Vagina (tissue), 2 donors: ENCODE data around the gene EME1. TPM values are rescaled to one million over a fixed set of nuclear protein-coding genes. Genes with fewer than 3 reads are reported as not detected.

Source experiments
- DNase-seq, 2 donors: peaks; one replicate each; pipeline ENCODE4 v3.0.0-alpha.2; 2017; ENCODE audit errors: extremely low spot score in 2 of 2
- H3K27ac ChIP-seq: fragments of 200-600 bp; sonication (generic); one replicate; pipeline ENCODE4 v1.5.1; 2019
- H3K27me3 ChIP-seq: fragments of 200-600 bp; sonication (generic); one replicate; pipeline ENCODE4 v1.5.1; 2019
- H3K36me3 ChIP-seq, 2 donors: fragments of 200-600 bp; sonication (generic); one replicate each; pipeline ENCODE4 v1.5.1; 2017 to 2019
- H3K4me1 ChIP-seq: fragments of 200-600 bp; sonication (generic); one replicate; pipeline ENCODE4 v1.5.1; 2019
- H3K4me3 ChIP-seq, 2 donors: fragments of 200-600 bp; sonication (generic); 1 replicate in 1 of 2; 2 replicates in 1 of 2; pipeline ENCODE4 v1.5.1; 2016 to 2019
- H3K9me3 ChIP-seq: fragments of 200-600 bp; sonication (generic); one replicate; pipeline ENCODE4 v1.5.1; 2019
- POLR2A ChIP-seq, 2 donors: fragments of 450-650 bp; IDR thresholded peaks; one replicate each; pipeline ENCODE4 v1.6.1; 2017; ENCODE audit warnings: antibody characterized with exemption in 2 of 2, mild to moderate bottlenecking in 2 of 2, moderate library complexity in 2 of 2
- POLR2AphosphoS5 ChIP-seq, 2 donors: sonication (generic); formaldehyde crosslinking; IDR thresholded peaks; one replicate each; pipeline ENCODE4 v1.9.0; 2017; ENCODE audit warnings: antibody characterized with exemption in 2 of 2, mild to moderate bottlenecking in 2 of 2, low read depth in 1 of 2; ENCODE audit not compliant: insufficient read depth in 1 of 2
- intact Hi-C: fragments of 100-400 bp; cut with DNase I; formaldehyde crosslinking; loops from one replicate; pipeline ENCODE4 v1.15.1; 2023
- total RNA-seq: library from RNA; depleted of rRNA; stranded (reverse); fragments of >200 nt; gene quantifications from one replicate; pipeline ENCODE4 v1.2.3, GENCODE V29; 2016
- TF ChIP-seq, protein P1 (sequence below), 3 experiments: fragments of 450-650 bp in 2 of 3; fragments of 200-600 bp in 1 of 3; sonication (generic) in 1 of 3; IDR thresholded peaks; one replicate each; pipeline ENCODE4 v1.5.1; 2017 to 2019; ENCODE audit warnings: antibody characterized with exemption in 3 of 3, mild to moderate bottlenecking in 2 of 3, moderate library complexity in 2 of 3

The EME1 gene
- total RNA-seq, 1 donor from 2014 or later = 2.9 TPM

DNA sequence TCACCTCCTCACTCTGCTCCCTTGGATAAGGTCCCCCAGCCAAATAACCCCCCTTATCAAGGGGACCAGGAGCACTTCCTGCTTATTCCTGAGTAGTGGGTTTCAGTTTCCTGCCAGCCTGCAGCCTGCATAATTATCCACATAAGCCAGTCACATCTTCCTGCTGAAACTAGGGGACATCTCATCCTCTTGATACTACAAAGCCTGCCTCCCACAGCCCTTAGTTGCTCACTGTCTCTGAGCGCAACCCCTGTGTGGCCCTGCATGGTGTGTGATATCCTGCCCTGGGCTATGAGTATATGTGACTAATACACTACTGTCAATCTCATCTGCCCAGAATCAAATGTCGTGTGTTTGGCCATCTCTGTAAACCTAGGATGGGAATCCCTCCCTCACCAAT lies 35.1 kb upstream of the EME1 start:
- TF ChIP-seq, protein P1, sequence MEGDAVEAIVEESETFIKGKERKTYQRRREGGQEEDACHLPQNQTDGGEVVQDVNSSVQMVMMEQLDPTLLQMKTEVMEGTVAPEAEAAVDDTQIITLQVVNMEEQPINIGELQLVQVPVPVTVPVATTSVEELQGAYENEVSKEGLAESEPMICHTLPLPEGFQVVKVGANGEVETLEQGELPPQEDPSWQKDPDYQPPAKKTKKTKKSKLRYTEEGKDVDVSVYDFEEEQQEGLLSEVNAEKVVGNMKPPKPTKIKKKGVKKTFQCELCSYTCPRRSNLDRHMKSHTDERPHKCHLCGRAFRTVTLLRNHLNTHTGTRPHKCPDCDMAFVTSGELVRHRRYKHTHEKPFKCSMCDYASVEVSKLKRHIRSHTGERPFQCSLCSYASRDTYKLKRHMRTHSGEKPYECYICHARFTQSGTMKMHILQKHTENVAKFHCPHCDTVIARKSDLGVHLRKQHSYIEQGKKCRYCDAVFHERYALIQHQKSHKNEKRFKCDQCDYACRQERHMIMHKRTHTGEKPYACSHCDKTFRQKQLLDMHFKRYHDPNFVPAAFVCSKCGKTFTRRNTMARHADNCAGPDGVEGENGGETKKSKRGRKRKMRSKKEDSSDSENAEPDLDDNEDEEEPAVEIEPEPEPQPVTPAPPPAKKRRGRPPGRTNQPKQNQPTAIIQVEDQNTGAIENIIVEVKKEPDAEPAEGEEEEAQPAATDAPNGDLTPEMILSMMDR (IDR thresholded peaks at IDR 0.05) = no peak
- TF ChIP-seq POLR2AphosphoS5 (IDR thresholded peaks at IDR 0.05; ENCODE audit: insufficient read depth in 1 of 2, low read depth in 1 of 2) = no peak
- TF ChIP-seq POLR2A (IDR thresholded peaks at IDR 0.05) = no peak
- Histone ChIP-seq H3K4me1 (no peaks in the 10 kb centered on the region), H3K9me3 (no peaks in the 10 kb centered on the region), H3K36me3 (no peaks in the 10 kb centered on the region), H3K4me3 (no peak overlapping the region), H3K27ac (no peak overlapping the region), H3K27me3 (no peaks in the 10 kb centered on the region)
- intact Hi-C loops = no loop called here
- no peak for DNase-seq

DNA sequence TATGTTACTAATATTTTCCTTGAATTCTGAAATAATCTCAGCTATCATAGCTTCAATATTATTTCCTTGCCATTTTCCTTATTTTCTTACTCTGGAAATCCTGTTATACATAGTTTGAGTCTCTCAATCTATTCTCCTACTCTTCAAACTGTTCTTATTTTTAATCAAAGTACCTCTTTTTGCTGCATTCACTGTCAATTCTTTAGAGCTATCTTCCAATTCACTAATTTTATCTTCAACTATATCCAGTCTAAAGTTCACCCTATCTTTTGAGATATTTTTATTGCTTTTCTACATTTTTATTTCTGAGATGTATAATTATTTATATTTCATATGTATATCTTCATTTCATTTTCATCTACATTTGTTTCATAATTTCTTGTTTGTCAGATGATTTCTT lies 34.4 kb upstream of the EME1 start:
- Histone ChIP-seq H3K4me1 (no peaks in the 10 kb centered on the region), H3K4me3 (no peak overlapping the region), H3K9me3 (no peaks in the 10 kb centered on the region), H3K36me3 (no peaks in the 10 kb centered on the region), H3K27me3 (no peaks in the 10 kb centered on the region), H3K27ac (no peak overlapping the region)
- TF ChIP-seq, protein P1 (IDR thresholded peaks at IDR 0.05) = no peak
- DNase-seq = no peak
- intact Hi-C loops = no loop called here

DNA sequence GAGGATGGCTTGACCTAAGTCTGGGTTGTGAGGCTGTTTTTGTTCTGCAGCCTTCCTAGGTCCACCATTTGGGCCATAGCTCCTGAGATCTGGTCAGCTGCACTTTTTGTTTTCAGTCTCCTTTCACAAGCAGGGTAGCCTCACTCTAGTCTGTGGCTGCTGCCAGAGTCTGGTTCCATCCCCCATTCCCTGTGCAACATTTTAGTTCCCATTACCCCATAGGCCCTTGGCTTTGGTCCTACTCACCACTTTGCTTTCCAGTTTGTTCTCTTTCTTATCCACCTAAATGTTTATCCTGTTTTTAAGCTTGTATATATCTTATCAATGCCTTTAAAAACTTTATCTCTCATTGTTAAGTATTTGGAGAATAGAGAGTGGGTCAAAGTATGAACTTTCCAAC lies 33.6 kb upstream of the EME1 start:
- H3K27ac ChIP-seq = no peak overlapping the region

DNA sequence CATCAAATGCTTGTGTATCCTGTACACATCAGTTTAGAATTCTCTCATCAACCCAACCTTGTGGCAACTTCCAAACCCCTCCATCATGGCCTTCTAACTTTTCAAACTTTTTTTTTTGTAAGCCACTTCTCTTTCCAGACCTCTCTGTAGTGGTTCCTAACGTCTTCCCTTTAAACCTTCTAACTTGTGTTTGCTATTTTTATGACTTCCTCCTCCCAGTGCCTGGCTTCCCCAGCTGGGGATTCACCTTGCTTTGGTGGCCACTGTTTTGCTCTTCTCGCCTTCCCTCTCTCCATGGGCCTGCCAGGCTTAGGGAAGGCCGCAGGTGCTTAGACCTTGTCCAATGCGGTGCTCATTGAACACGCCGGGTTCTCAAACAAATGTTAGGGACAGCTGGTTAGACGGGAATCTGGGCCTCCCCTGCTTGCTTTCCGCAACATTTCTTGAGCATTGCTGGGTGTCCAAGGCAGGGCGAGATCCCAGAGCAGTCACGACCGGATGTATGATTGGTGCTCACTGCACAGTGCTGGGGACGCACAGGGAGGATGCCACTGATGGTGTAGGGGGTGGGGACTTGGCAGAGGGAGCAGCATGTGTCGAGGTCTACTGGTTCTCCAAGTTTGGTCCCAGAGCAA lies 28.2 kb upstream of the EME1 start:
- no peak overlapping the region for H3K27ac ChIP-seq
- DNase-seq = no peak
- peak overlapping the region in 1 of 2 donors; percentile 93 for H3K4me3 ChIP-seq
- no peaks in the 10 kb centered on the region for H3K9me3 ChIP-seq
- intact Hi-C loops = no loop called here
- TF ChIP-seq, protein P1 (IDR thresholded peaks at IDR 0.05) = no peak
- no peaks in the 10 kb centered on the region for H3K27me3 ChIP-seq
- H3K36me3 ChIP-seq = no peaks in the 10 kb centered on the region
- peaks cover 36% of the 10 kb centered on the region for H3K4me1 ChIP-seq

More for the DNA sequence above, 33.6 kb upstream of the EME1 start:
- intact Hi-C loops = no loop called here
- no peaks in the 10 kb centered on the region for H3K27me3 ChIP-seq
- no peaks in the 10 kb centered on the region for H3K4me1 ChIP-seq
- no peaks in the 10 kb centered on the region for H3K9me3 ChIP-seq
- H3K4me3 ChIP-seq = no peak overlapping the region
- DNase-seq = no peak
- TF ChIP-seq POLR2A (IDR thresholded peaks at IDR 0.05) (no peak), POLR2AphosphoS5 (IDR thresholded peaks at IDR 0.05; ENCODE audit: insufficient read depth in 1 of 2, low read depth in 1 of 2) (no peak)
- TF ChIP-seq, protein P1 (IDR thresholded peaks at IDR 0.05) = no peak
- H3K36me3 ChIP-seq = no peaks in the 10 kb centered on the region

DNA sequence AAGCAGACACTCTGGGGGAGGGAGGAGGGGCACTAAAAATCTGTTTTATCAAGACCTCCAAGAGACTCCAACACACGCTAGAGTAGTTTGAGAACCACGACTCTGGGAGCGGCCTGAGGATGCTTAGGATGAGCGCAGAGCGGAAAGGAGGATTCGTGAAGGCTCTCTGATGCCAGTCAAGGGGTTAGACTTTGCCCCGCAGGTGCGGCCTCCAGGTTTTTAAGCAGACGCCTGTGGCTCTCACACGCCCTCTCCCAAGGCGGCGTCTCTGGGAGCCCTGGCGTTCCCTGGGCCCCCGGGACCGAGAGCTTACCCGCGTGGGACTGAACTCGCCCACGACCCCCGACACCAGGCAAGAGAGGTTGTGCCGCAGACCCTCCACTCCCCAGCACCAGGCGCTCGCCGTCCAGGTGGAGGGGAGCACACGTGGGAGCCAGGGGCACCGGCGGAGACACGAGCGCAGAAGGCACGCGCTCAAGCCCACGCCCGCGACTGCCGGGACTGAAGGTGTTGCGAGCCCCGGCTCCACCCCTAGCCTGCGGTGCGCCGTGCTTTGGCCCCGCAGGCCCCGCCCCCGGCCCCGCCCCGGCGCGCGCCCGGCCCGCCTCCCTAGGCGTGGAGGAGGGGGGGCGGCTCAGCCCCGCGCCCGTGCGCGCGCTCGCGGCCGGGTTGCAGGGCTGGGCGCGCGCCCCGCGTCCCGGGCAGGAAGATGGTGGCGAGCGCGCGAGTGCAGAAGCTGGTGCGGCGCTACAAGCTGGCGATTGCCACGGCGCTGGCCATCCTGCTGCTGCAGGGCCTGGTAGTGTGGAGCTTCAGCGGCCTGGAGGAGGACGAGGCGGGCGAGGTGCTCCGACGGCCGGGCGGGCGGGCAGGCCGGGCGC lies 27.4 kb upstream of the EME1 start, which contains the start of gene XYLT2:
TSS of gene XYLT2 (plus strand) at position 695 of the 881 bp plus-strand sequence. CDS start at position 710, 15 bp downstream.
- no peak for DNase-seq
- TF ChIP-seq POLR2AphosphoS5 (IDR thresholded peaks at IDR 0.05; ENCODE audit: insufficient read depth in 1 of 2, low read depth in 1 of 2) (peak in 1 of 2 donors; percentile 72), POLR2A (IDR thresholded peaks at IDR 0.05) (peak in 1 of 2 donors; percentile 7)
- TF ChIP-seq, protein P1 (IDR thresholded peaks at IDR 0.05) = no peak
- no peaks in the 10 kb centered on the region for H3K36me3 ChIP-seq
- H3K4me1 ChIP-seq = peaks cover 36% of the 10 kb centered on the region
- H3K27me3 ChIP-seq = no peaks in the 10 kb centered on the region
- peak within 1 kb of the TSS; percentile 93 to 96 for H3K4me3 ChIP-seq
- H3K27ac ChIP-seq = peak within 1 kb of the TSS; percentile 73
- intact Hi-C loops = no loop called here
- no peaks in the 10 kb centered on the region for H3K9me3 ChIP-seq
